ENCODE results near the gene LCORL.

Gene LCORL

GRCh38 chr4:18021720-18022571, at the start of gene LCORL:
LCORL (minus strand) TSS chr4:18021755; CDS start chr4:18021751, 4 bp downstream.
- intact Hi-C loops (cut with DNase I; ENCODE audit: low total_unique reads) = loop anchor here (5.0 kb wide), 1 partner anchor 210 kb away; the partner anchor contains the start of genes DCAF16 and NCAPG
- Histone ChIP-seq H3K27me3 (no peaks in the 10 kb centered on the region), H3K4me1 (peaks cover 0 to 11% (median 11%) of the 10 kb centered on the region in 4 donors), H3K4me3 (peak within 1 kb of the TSS; percentile 91 to 97), H3K36me3 (no peaks in the 10 kb centered on the region), H3K9me3 (no peaks in the 10 kb centered on the region), H3K27ac (peak within 1 kb of the TSS; percentile 91 to 97)
- no peak for TF ChIP-seq CTCF (IDR thresholded peaks at IDR 0.05)
- peak; percentile 92 to 96 for DNase-seq

- DNase-seq = no peak
- H3K27ac ChIP-seq = no peak overlapping the region
- intact Hi-C loops (cut with DNase I; ENCODE audit: low total_unique reads) = no loop called here
- no peaks in the 10 kb centered on the region for H3K27me3 ChIP-seq
- no peaks in the 10 kb centered on the region for H3K36me3 ChIP-seq
- H3K4me1 ChIP-seq = no peaks in the 10 kb centered on the region
- H3K4me3 ChIP-seq = no peak overlapping the region
- H3K9me3 ChIP-seq = no peaks in the 10 kb centered on the region
- no peak for TF ChIP-seq CTCF (IDR thresholded peaks at IDR 0.05)
Measured at GRCh38 chr4:18069810-18070209, 48.3 kb upstream of the LCORL start.

GRCh38 chr4:18067031-18067430, 45.5 kb upstream of the LCORL start:
- DNase-seq = no peak
- H3K36me3 ChIP-seq = no peaks in the 10 kb centered on the region
- no peaks in the 10 kb centered on the region for H3K4me1 ChIP-seq
- H3K27ac ChIP-seq = no peak overlapping the region
- TF ChIP-seq CTCF (IDR thresholded peaks at IDR 0.05) = no peak
- intact Hi-C loops (cut with DNase I; ENCODE audit: low total_unique reads) = no loop called here
- peaks cover 0 to 14% (median 0%) of the 10 kb centered on the region in 3 donors for H3K9me3 ChIP-seq
- no peak overlapping the region for H3K4me3 ChIP-seq
- no peaks in the 10 kb centered on the region for H3K27me3 ChIP-seq

- intact Hi-C loops (cut with DNase I; ENCODE audit: low total_unique reads) = no loop called here
- Histone ChIP-seq H3K36me3 (no peaks in the 10 kb centered on the region), H3K4me3 (no peak overlapping the region), H3K27ac (no peak overlapping the region), H3K4me1 (no peaks in the 10 kb centered on the region), H3K27me3 (no peaks in the 10 kb centered on the region), H3K9me3 (peaks cover 0 to 14% (median 0%) of the 10 kb centered on the region in 3 donors)
- no peak for TF ChIP-seq CTCF (IDR thresholded peaks at IDR 0.05)
- no peak for DNase-seq
Measured at GRCh38 chr4:18063079-18063478, 41.5 kb upstream of the LCORL start.

- no peak for TF ChIP-seq CTCF (IDR thresholded peaks at IDR 0.05)
- H3K4me3 ChIP-seq = no peak overlapping the region
- intact Hi-C loops (cut with DNase I; ENCODE audit: low total_unique reads) = no loop called here
- DNase-seq = no peak
- no peak overlapping the region for H3K27ac ChIP-seq
- no peaks in the 10 kb centered on the region for H3K27me3 ChIP-seq
- H3K4me1 ChIP-seq = no peaks in the 10 kb centered on the region
- H3K36me3 ChIP-seq = no peaks in the 10 kb centered on the region
- H3K9me3 ChIP-seq = peaks cover 0 to 1% (median 0%) of the 10 kb centered on the region in 3 donors
Measured at GRCh38 chr4:18057821-18058533, 36.4 kb upstream of the LCORL start.
